ENCODE data around the gene GDPD5. TPM values are rescaled to one million over a fixed set of nuclear protein-coding genes. Genes with fewer than 3 reads are reported as not detected.

GDPD5 gene
- polyA plus RNA-seq, 3 donors, result 4.9 to 39.0 (median 7.6) TPM

GRCh38 chr11:75463106-75463774 is 62.5 kb downstream of the GDPD5 start:
- intact Hi-C loops (cut with micrococcal nuclease), result no loop called here
- Histone ChIP-seq H3K79me2 (ENCODE audit: insufficient read depth, low read length) (no peaks in the 10 kb centered on the region), H3K36me3 (replicated peaks in 1 of 2; ENCODE audit: control insufficient read depth in 1 of 2, insufficient read depth in 2 of 2, low read length in 2 of 2) (no peaks in the 10 kb centered on the region), H3K9me3 (replicated peaks in 1 of 2; ENCODE audit: control insufficient read depth in 1 of 2, insufficient read depth in 1 of 2, low read length in 2 of 2) (no peaks in the 10 kb centered on the region), H3K4me2 (replicated peaks; ENCODE audit: extremely low read depth, low read length, poor library complexity, severe bottlenecking) (no peak overlapping the region), H2AFZ (ENCODE audit: insufficient read depth, low read depth, low read length, poor library complexity, severe bottlenecking) (no peak overlapping the region), H3K4me3 (replicated peaks in 1 of 3; ENCODE audit: low read depth in 2 of 3, low read length in 3 of 3) (no peak overlapping the region), H4K20me1 (ENCODE audit: insufficient read depth, low read length) (no peaks in the 10 kb centered on the region), H3K4me1 (ENCODE audit: control insufficient read depth in 1 of 2, insufficient read depth in 2 of 2, low read length in 2 of 2) (no peaks in the 10 kb centered on the region), H3K27ac (ENCODE audit: low read depth in 1 of 2, low read length in 2 of 2) (no peak overlapping the region), H3K27me3 (ENCODE audit: control insufficient read depth in 2 of 2, insufficient read depth in 2 of 2, low read length in 2 of 2) (no peaks in the 10 kb centered on the region), H3K9ac (ENCODE audit: insufficient read depth, low read length, poor library complexity, severe bottlenecking) (no peak overlapping the region)
- Mint-ChIP-seq H3K4me1 (peaks cover 6% of the 10 kb centered on the region), H3K36me3 (peaks cover 17% of the 10 kb centered on the region in 2 donors), H3K9me3 (no peaks in the 10 kb centered on the region), H3K27ac (no peak overlapping the region), H3K27me3 (ENCODE audit: low read depth in 3 of 3) (peaks cover 0 to 3% (median 2%) of the 10 kb centered on the region in 3 donors), H3K4me3 (no peak overlapping the region)
- 65% methylated on average over 4 of the region's 11 CpGs for WGBS (ENCODE audit: insufficient coverage)
- TF ChIP-seq CTCF (IDR thresholded peaks at IDR 0.05), result no peak
- DNase-seq, result no peak

GRCh38 chr11:75462117-75462653 is 63.6 kb downstream of the GDPD5 start:
- 94% methylated on average over 5 of the region's 5 CpGs for WGBS (ENCODE audit: insufficient coverage)

More at GRCh38 chr11:75462117-75462653, 63.6 kb downstream of the GDPD5 start:
- H3K4me3 Mint-ChIP-seq, result no peak overlapping the region
- TF ChIP-seq CTCF (IDR thresholded peaks at IDR 0.05), result no peak
- Histone ChIP-seq H2AFZ (ENCODE audit: insufficient read depth, low read depth, low read length, poor library complexity, severe bottlenecking) (no peak overlapping the region), H3K9ac (ENCODE audit: insufficient read depth, low read length, poor library complexity, severe bottlenecking) (no peak overlapping the region), H3K9me3 (replicated peaks in 1 of 2; ENCODE audit: control insufficient read depth in 1 of 2, insufficient read depth in 1 of 2, low read length in 2 of 2) (no peaks in the 10 kb centered on the region), H3K27ac (ENCODE audit: low read depth in 1 of 2, low read length in 2 of 2) (no peak overlapping the region), H4K20me1 (ENCODE audit: insufficient read depth, low read length) (no peaks in the 10 kb centered on the region), H3K79me2 (ENCODE audit: insufficient read depth, low read length) (no peaks in the 10 kb centered on the region), H3K36me3 (replicated peaks in 1 of 2; ENCODE audit: control insufficient read depth in 1 of 2, insufficient read depth in 2 of 2, low read length in 2 of 2) (no peaks in the 10 kb centered on the region), H3K4me2 (replicated peaks; ENCODE audit: extremely low read depth, low read length, poor library complexity, severe bottlenecking) (no peak overlapping the region), H3K27me3 (ENCODE audit: control insufficient read depth in 2 of 2, insufficient read depth in 2 of 2, low read length in 2 of 2) (no peaks in the 10 kb centered on the region), H3K4me3 (replicated peaks in 1 of 3; ENCODE audit: low read depth in 2 of 3, low read length in 3 of 3) (no peak overlapping the region), H3K4me1 (ENCODE audit: control insufficient read depth in 1 of 2, insufficient read depth in 2 of 2, low read length in 2 of 2) (no peaks in the 10 kb centered on the region)
- peaks cover 6% of the 10 kb centered on the region for H3K4me1 Mint-ChIP-seq
- intact Hi-C loops (cut with micrococcal nuclease), result no loop called here
- H3K36me3 Mint-ChIP-seq, result peaks cover 15% of the 10 kb centered on the region in 2 donors
- peaks cover 0 to 2% (median 1%) of the 10 kb centered on the region in 3 donors for H3K27me3 Mint-ChIP-seq (ENCODE audit: low read depth in 3 of 3)
- no peaks in the 10 kb centered on the region for H3K9me3 Mint-ChIP-seq
- H3K27ac Mint-ChIP-seq, result no peak overlapping the region
- DNase-seq, result no peak
